NOMO-1 treated with dmso at 0.1 percent for 144 hours (cell line): ENCODE results near the gene RNF220.

Experiments used
- DNase-seq: peaks from one replicate; lab custom pipeline; 2025; ENCODE audit not compliant: unreplicated experiment; lab: John Stamatoyannopoulos, UW

Gene RNF220

GRCh38 chr1:44405031-44405797 is at the start of gene RNF220:
Gene RNF220 (plus strand): TSS chr1:44405255.
- peak; percentile 96 for DNase-seq

GRCh38 chr1:44355582-44356305 is 49.3 kb upstream of the RNF220 start:
- no peak for DNase-seq

GRCh38 chr1:44357710-44358109 is 47.3 kb upstream of the RNF220 start:
- no peak for DNase-seq

- no peak for DNase-seq
These were observed 45.7 kb upstream of the RNF220 start for GRCh38 chr1:44359234-44359935.

GRCh38 chr1:44361478-44361877 is 43.6 kb upstream of the RNF220 start:
- DNase-seq, result no peak

- DNase-seq, result no peak
These were observed 38.6 kb upstream of the RNF220 start for GRCh38 chr1:44366371-44366975.

- DNase-seq, result no peak
These were observed 37.1 kb upstream of the RNF220 start for GRCh38 chr1:44367944-44368343.

GRCh38 chr1:44368471-44369151 is 36.4 kb upstream of the RNF220 start:
- no peak for DNase-seq

- DNase-seq, result no peak
These were observed 33.8 kb upstream of the RNF220 start for GRCh38 chr1:44371206-44371605.

GRCh38 chr1:44375547-44375946 is 29.5 kb upstream of the RNF220 start:
- no peak for DNase-seq

- DNase-seq, result peak; percentile 81
These were observed 26.9 kb upstream of the RNF220 start for GRCh38 chr1:44377925-44378784.

GRCh38 chr1:44380666-44381177 is 24.3 kb upstream of the RNF220 start:
- DNase-seq, result peak; percentile 62

GRCh38 chr1:44388551-44388950 is 16.5 kb upstream of the RNF220 start:
- DNase-seq, result no peak

- peak; percentile 67 for DNase-seq
These were observed 15.6 kb upstream of the RNF220 start for GRCh38 chr1:44389437-44389836.

- DNase-seq, result no peak
These were observed 14.8 kb upstream of the RNF220 start for GRCh38 chr1:44390277-44390676.

GRCh38 chr1:44401256-44402228 is 3.5 kb upstream of the RNF220 start:
- DNase-seq, result no peak

- DNase-seq, result peak; percentile 61
These were observed 1.0 kb downstream of the RNF220 start for GRCh38 chr1:44405798-44406736.
